NT2/D1 (cell line): ENCODE data around the gene TTLL1.

Source experiments
- YY1 ChIP-seq: IDR thresholded peaks from 2 replicates; pipeline ENCODE4 v1.6.1; 2011; ENCODE audit not compliant: insufficient read length, insufficient read depth
- ZNF274 ChIP-seq: IDR thresholded peaks from 2 replicates; pipeline ENCODE4 v1.6.1; 2011; ENCODE audit warnings: mild to moderate bottlenecking, low read depth, low read length

- TF ChIP-seq YY1 (no peak), ZNF274 (no peak)
These were observed 3.3 kb downstream of the TTLL1 start for GRCh38 chr22:43085658-43086606.
